Muscle of arm (tissue), 12 donors: ENCODE measurements around the gene PPP1R36. TPM values are rescaled to one million over a fixed set of nuclear protein-coding genes. Genes with fewer than 3 reads are reported as not detected.
"Not testable (repeated sequence)": the region's sequence is repeated elsewhere in the genome, so short reads cannot be mapped to it uniquely, and the experiment has no call there.

ENCODE experiments used
- DNase-seq: peaks from one replicate; pipeline ENCODE4 v3.0.0-alpha.2; 2013
- polyA plus RNA-seq, 12 donors: library from polyadenylated mRNA; unstranded; fragments of 120-200 nt; gene quantifications; one replicate each; pipeline ENCODE4 v1.2.1, GENCODE V29; 2013; ENCODE audit not compliant: insufficient read length in 12 of 12

Gene PPP1R36
- polyA plus RNA-seq, 12 donors = 0.24 to 0.73 (median 0.39) TPM; not detected in 4

DNA sequence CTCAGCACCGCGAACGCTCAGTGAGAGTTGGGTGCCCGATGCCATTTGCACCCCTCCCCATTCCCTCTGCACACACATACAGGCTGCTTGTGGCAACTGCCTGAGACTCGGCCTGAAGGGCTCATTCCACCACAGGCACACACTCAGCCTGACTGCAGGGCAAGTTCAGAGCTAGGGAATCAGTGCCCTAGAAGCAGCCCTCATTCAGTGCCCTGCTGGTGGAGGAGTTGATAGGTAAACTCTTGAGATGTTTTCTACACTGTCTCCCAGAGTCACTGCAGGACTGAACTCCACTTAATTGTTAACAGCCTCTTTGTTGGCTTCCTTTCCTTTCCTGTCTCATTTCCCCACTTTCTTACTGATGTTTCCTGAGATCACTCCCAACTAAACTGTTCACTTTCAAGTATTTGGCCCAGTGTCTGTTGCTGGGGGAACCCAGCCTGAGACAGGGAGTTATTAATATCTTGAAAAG is 16.9 kb downstream of the PPP1R36 start:
- DNase-seq = peak; percentile 61

DNA sequence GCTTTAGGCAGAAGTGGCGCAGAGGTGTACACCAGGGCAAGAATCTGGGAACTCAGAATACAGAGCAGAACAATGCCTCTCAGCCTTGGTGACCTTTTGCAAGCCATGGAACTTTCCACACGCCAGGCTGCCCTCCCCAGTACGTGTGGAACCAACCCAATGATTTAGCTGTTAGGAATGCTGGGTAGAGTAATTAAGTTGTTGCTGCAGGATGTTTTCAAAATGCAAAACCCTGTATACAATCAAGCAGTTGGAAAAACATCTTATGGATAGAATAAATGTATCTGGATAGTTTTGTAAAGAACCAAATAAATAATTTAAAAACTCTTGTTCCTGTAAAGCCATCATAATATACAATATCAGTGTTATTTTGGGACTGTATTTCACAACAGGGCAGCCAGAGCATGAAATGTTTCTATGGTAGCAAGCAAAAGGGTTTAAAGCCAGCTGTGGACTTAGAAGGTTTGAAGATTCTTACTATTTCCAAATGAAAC is 19.4 kb downstream of the PPP1R36 start:
- no peak for DNase-seq

DNA sequence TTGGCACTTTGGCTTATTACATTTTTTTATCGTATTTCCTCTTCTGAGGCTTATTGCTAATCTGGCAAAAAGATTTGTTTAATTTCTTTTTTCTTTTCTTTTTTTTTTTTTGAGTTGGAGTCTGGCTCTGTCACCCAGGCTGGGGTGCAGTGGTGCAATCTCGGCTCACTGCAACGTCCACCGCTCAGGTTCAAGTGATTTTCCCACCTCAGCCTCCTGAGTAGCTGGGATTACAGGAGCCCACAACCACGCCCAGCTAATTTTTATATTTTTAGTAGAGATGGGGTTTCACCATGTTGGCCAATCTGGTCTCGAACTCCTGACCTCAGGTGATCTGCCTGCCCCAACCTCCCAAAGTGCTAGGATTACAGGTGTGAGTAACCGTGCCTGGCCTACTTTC is 19.9 kb downstream of the PPP1R36 start:
- not testable (repeated sequence) for DNase-seq

DNA sequence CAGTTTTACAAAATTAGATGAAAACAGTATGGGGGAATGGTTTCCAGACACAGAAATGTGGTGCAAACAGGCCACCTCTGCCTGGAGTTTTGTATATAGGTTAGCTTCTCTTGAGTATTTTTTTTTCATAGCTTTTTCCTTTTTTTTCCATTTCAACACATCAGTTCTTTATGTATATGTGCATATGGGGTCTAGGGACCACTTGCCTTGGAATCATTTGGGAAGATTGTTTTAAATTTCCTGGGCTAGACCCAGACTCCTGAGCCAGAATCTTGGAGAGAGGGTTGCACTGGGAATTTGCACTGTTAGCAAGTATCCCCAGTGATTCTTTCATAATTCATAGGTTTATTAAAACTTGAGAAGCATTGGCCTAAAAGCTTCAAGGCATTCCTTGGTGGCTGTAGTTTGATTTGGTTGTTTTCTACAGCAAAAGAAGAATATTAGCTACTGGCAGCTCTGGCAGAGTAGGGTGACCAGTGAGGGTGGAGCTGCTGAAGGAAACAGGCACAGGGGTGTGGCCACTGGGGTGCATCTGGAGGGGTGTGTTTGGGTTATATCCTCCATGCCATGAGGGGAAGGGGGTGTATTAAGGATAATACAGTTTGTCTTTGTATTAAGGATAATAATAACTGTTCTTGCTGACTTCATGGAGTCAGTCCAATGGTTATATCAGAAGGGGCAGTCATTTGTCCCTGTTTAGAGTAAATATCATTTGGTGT is 22.8 kb downstream of the PPP1R36 start:
- no peak for DNase-seq

DNA sequence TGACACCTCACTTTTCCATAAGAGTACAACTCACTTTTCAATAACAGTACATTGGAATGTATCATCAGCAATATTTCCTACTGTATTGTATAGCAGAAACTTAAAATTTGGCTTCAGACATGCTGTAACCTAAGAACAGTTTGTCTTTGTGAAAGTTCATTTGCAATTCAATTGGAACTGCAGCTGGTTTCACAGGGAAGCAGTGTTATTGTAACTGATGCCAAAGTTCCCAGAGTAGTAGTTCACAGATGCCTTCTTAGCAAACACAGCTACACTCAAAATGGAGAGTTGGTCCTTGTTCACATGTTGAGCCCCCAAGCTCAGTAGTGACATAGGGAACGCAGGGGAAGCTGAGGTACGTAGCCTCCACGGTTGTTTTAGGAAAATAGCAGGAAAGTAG is 23.3 kb downstream of the PPP1R36 start:
- DNase-seq = peak; percentile 77

DNA sequence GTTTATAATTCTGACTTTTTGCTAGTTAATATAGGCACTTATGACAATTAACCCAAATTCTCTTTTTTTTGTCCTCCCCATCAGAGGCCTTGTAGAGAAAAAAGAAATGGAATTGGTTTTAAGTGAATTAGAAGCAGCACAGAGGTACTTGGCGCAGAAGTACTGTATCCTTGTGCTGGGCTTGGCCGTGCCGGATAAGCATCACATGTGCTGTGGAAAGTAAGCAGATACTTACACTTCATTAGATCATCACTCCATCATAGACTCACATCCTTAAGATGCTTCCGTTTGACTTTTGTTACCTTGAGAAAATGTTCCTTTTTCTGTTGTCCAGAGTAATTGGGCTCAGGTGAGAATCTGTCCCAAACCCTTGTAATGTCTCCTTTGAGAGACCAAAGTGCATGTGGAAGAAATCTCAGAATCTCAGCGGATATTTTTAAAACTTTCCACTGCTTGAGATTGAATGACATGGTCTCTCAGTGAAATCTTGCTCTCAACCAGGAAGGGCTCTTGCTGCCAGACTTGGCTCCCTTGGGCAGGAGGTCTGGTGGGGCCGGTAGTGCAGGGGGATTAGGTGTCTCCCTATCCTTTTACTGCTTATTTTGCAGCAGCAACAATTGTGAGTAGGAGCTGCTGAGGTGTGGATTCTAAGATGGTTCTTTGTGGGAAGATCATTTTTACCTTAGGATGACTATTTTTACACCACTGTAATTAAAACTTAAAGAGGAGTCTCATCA is 24.8 kb downstream of the PPP1R36 start:
- DNase-seq = no peak

DNA sequence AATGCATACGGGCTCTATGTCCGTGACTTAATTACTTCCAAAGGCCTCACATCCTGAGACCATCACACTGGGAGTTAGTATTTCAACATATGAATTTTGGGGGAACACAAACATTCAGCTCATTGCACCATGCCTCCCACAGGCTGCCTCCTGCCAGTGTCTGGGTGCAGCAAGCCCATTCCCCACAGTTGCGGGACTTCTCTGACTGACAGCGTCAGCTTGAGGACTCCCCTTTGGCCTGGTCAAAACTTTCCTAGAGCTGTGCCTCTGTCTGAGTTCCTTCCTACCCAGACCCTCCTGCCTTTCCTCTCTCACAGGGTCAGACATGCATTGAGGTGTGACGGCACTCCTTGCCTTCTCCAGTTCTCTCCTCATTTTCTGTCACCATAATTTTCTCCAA is 27.4 kb downstream of the PPP1R36 start:
- DNase-seq = no peak

DNA sequence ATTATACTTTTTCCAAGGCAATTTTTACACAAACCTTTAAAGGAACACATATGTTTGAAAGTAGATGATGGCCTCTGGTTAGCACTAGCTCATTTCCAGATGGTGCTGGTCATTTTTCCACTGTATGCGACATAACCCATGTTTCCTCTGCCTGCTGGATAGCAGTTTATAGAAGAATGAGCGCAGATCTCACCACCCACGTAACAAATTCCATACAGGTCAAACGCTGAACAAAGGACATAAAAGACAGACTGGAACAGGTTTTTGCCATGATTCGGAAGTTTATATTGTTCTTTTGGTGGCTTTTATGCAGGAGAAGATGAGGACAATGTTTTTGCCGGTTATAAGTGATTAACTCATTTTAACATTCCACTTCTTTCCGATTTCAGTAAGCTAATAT is 30.7 kb downstream of the PPP1R36 start:
- no peak for DNase-seq

DNA sequence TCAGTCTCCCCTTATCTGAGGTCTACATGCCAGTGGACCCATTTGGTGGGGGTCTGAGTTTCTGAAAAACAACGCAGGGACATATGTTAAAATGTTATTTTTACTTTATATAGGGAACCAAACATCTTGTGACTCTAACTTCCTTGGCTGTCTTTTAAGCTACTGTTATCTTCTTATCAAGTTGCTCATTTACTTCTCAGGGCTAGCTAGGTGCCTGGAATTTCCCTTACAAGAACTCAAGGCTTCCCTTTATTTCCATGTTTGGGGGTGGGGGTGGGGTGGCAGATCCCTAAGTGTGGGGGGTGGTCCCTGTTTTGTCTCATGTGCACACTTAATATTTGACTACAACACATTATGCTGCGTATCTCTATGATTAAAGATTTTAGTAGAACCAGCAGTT is 31.6 kb downstream of the PPP1R36 start:
- DNase-seq = no peak

DNA sequence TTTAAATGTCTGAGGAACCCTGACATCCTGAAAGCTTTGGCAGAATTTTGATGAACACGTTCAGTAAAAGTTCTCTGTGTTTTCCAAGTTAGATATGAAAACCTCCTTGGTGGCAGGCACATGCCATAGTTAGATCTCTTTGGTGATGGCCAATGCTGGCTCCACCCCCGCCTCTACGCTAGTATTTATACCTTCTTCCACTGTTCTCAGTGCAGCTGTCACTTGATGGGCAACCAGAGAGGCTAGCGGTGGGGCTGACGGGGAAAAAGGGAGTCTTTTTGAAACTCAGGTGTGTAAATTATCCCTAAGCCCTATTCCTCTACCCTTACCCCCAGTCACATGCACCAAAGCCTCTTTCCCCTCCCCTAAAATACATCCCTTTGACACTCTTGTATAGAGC is 32.1 kb downstream of the PPP1R36 start:
- no peak for DNase-seq

DNA sequence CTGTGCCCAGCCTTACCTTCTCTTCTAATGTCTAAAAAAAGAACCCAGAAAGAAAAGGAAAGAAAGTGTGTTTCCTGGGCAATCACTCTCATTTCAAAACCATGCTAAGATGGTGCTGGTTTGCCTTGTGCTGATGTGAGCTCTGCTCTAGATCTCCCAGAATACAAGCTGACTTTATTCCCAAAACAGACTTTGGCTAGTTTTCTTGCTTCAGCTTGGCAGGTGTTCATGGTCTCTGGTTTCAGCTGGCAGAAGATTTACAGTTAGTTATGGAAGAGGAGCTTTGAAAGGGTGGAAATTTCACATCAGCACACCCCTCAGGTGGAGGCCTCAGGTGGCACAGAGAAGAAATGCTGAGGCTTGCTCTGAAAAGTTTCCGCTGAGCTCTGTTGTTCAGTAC is 34.4 kb downstream of the PPP1R36 start:
- DNase-seq = no peak

DNA sequence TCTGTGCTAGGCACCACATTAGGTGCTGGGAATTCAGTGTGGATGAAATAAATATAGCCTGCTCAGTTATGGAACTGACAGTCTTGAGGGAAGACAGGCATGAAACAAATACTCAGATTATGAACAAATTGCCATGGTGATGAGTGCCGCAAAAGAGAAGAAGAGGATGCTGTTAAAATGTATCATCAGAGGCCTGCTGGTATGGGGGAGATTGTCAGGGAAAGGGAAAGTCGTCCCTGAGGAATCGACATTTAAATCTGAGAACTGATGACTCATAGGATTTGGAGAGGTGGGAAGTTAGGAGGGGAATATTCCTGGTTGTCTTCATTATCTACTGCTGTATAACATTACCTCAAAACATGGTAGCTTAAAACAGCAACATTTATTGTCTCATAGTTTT is 42.0 kb downstream of the PPP1R36 start:
- no peak for DNase-seq

DNA sequence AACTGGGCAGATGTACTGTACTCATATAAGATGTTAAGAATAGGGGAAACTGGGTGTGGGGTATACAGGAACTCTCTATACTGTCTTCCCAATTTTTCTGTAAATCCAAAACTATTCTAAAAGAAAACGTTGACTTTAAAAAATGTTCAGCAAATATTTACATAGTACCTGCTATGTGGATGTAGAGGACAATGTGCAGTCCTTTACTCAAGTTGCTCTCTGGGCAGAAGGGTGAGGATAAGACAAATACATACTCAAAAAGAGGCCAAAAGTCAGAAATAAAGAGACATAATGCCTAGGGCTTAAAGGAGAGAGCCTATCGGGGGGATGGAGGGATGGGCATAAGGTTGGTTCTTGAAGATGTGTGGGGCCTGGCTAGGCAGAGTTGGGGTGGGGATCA is 44.7 kb downstream of the PPP1R36 start:
- no peak for DNase-seq

DNA sequence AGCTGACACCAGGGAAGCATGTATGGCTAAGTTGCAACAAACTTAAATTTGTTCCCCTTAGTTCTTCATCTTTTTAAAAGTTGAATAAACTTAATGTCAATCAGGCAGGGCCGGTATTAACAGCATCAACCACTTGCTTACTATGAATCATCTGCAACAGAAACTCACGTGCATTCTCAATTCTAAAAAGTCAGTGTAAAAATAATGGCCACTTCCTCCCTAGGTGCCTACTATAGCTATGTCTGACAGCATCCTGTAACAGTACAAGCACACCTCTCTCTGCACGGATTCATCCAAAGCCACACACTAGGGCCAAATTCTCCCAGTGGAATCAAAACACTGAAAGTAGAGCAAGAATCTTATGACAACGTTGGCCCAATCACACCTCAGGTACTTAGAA is 48.6 kb downstream of the PPP1R36 start:
- DNase-seq = no peak

DNA sequence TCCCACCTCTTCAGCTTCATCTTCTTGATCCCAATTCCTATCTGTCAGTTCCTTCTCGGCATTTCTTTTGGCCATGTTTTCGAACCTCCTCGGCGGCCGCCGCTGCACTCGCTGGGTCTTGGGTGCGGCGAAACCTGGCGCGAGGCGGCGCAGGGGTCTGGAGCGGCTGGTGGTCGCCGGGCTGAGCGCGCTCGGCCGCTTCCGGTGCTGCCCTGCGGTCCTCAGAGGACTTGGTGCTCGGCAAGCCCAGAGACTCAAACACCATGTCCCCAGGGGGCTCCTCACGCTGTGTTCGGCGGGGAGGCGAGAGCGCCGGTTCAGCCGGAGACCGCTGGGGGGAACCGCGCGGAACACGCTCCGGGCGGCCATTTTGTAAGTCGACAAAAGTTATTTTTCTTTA is 51.8 kb downstream of the PPP1R36 start:
- no peak for DNase-seq

DNA sequence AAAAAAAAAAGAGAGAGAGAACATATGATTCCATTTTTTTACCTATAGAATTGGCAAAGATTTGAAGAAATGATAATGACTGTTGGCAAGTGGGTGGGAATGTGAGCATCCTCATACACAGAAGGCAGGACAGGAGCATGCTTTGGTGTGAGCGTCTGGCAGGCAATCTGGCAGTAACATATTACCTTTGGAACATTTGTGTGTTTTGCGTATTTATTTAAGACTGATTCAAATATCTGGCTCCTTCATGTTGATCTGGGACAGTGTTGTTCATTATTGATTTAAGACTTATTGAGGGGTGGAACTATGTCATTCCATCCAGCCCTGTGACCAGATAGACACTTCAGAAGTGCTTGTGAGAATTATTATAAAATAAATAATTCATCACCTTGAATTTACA is 53.1 kb downstream of the PPP1R36 start:
- no peak for DNase-seq

DNA sequence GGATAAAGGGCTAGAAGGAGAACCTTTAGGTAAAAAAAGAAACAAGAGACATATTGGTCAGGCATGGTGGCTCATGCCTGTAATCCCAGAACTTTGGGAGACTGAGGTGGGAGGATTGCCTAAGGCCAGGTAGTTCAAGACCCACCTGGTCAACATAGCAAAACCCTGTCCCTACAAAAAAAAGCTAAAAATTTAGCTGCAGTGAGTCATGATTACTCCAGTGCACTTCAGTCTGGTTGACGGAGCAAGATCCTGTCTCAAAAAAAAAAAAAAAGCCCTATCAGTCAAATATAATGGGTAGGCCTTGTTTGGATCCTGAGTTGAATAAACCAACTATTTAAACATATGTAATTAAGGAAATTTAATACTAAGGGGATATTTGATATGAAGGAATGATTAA is 54.2 kb downstream of the PPP1R36 start:
- DNase-seq = no peak

DNA sequence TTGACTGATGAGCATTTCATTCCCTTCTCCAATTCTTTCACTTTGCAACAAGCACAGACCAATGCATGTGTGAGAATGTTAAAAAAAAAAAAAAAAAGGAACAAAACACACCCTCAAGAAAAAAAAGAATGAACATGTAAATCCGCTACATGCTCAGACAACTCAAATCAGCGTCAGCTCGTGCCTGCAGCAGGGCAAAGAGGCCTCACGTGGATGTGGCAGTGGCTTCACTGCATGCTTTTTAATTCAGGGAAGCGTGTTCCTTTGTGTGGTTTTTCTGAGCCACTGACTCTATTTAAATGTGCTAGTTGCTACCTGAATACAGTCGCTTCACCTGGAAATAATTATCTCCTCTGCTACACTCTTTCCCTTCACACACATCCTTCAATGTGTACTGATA is 55.1 kb downstream of the PPP1R36 start:
- no peak for DNase-seq

DNA sequence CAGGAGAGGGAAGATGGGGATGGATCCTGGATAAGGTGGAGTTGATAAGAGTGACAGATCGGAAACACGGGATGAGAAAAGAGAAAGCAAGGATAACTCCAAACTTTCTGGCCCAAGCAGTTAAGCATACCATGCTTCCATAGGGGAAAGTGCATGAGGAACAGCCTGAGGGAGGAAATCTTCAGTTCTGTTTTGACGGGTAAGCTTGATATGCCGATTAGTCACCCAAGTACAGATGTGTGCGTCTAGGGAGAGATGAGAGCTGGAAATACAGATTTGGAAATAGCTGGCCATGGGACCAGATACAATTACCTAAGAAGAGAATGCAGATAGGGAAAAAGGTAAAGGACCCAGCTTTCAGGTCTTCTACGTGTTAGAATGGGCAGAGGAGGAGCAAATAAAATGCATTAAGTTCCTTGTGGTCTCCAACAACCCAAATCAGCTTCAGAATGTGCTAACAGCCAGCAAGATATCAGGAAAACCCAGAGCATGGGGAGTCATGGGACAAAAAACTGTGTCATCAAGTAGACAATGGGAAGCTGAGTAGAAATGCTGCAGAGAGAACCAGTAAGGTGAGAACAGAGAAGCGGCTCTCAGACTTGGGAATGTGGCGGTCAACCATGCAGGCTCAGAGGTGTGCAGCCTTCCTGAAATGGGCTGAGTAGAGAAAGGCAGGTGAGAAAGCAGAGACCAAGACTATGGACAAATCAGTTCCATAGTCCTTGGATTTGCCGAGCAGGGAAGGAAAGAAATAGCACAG is 56.3 kb downstream of the PPP1R36 start:
- DNase-seq = no peak

DNA sequence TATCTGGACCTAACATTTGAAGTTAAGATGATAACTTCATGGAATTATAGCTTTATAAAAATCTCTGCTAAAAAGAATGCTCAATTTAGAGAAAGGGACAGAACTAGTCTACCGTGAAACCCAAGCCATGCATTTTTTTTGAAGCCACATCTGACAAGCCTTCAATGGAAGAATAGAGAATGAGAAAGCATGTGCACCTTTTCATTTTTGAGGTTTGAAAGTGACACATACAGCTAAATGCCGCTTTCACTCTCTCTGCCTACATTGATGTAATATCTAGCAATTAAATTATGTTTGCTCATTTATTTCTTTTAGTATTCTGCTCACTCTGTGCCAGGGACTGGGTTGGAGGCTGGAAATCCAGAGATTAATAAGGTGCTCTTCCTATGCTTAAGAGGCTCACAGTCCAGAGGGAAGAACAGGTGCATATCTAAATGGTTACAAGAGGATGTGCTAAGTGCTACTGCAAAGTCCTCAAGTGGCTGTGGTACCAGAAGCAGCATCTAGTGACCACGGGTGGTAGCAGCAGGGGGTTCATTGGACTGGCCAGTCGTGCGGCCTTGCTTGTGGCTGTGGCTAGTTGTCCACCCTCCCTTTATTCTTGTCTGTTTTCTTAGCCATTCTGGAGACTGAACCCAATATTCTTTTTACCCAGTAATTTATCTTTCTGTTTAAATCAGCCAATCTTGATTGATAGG is 60.4 kb downstream of the PPP1R36 start:
- DNase-seq = no peak

DNA sequence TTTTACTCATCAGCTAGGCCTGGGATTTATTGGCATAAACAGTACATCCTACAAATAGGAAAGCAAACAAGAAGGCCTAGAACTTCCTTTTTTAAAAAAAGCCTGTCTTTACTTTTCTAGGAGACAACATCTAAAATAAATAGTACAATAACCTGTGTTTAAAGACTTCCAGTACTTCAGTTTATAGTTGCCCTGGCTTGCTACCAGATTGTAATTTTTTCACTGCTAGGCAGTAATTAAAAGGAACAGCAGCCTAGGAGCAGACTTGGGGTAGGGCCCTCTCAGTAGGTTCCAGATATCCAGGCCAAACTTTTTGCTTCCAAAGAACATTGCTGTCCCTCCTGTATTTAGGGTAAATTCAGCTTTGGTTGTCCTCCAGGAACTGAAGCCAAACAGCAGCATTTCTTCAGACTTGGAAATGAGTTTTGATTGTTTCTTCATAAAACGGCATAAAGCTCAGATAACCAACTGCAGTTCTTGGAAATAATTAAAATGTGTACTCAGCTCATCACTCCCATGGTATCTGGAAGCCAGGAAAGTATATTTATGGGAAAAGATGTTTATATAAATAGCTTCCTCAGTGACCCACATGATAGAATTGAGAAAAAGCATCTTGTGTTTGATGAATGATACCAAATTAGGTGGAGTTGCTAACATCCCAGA is 61.7 kb downstream of the PPP1R36 start:
- DNase-seq = peak; percentile 48
